H9 (cell line): ENCODE measurements around the gene TNFRSF1B. TPM values are rescaled to one million over a fixed set of nuclear protein-coding genes. Genes with fewer than 3 reads are reported as not detected.
A peak's percentile ranks its signal among the peaks of the same experiment; 100 is the strongest.

Experiments used
- DNase-seq: peaks from one replicate; pipeline ENCODE4 v3.0.0-alpha.2; 2017
- H2AFZ ChIP-seq: one replicate; pipeline ENCODE4 v1.6.1; 2013; ENCODE audit warnings: mild to moderate bottlenecking, low read length, control low read depth, moderate library complexity
- H2AK5ac ChIP-seq: 2 replicates; pipeline ENCODE4 v1.6.1; 2013; ENCODE audit warnings: low read length, control low read depth, mixed read lengths; ENCODE audit not compliant: insufficient read length
- H2BK120ac ChIP-seq: one replicate; pipeline ENCODE4 v1.6.1; 2013; ENCODE audit warnings: low read depth, mild to moderate bottlenecking, low read length, control low read depth, inconsistent platforms; ENCODE audit not compliant: poor library complexity, severe bottlenecking
- H2BK12ac ChIP-seq: 2 replicates; pipeline ENCODE4 v1.6.1; 2013; ENCODE audit warnings: low read length, control low read depth, mixed read lengths, low read depth; ENCODE audit not compliant: insufficient read length
- H2BK15ac ChIP-seq: 2 replicates; pipeline ENCODE4 v1.6.1; 2013; ENCODE audit warnings: low read depth, low read length, control low read depth
- H2BK20ac ChIP-seq: one replicate; pipeline ENCODE4 v1.6.1; 2013; ENCODE audit warnings: low read depth, mild to moderate bottlenecking, low read length, control low read depth, inconsistent platforms; ENCODE audit not compliant: poor library complexity, severe bottlenecking
- H2BK5ac ChIP-seq: 2 replicates; pipeline ENCODE4 v1.6.1; 2013; ENCODE audit warnings: low read length, control low read depth, mixed read lengths; ENCODE audit not compliant: insufficient read length
- H3K14ac ChIP-seq: 2 replicates; pipeline ENCODE4 v1.6.1; 2013; ENCODE audit warnings: low read length, control low read depth; ENCODE audit not compliant: insufficient read depth
- H3K18ac ChIP-seq: 2 replicates; pipeline ENCODE4 v1.6.1; 2013; ENCODE audit warnings: low read depth, mild to moderate bottlenecking, mixed read lengths, low read length, control low read depth; ENCODE audit not compliant: insufficient read length
- H3K23ac ChIP-seq: 2 replicates; pipeline ENCODE4 v1.6.1; 2013; ENCODE audit warnings: low read length, control low read depth, mixed read lengths, low read depth; ENCODE audit not compliant: insufficient read length
- H3K23me2 ChIP-seq: 2 replicates; pipeline ENCODE4 v1.6.1; 2013; ENCODE audit warnings: low read depth, mild to moderate bottlenecking, mixed read lengths, low read length, control low read depth; ENCODE audit not compliant: insufficient read length, poor library complexity, severe bottlenecking
- H3K27ac ChIP-seq: 2 replicates; pipeline ENCODE4 v1.5.1; 2013; ENCODE audit warnings: low read length, control low read depth, mixed read lengths, low read depth; ENCODE audit not compliant: insufficient read length
- H3K27me3 ChIP-seq: 2 replicates; pipeline ENCODE4 v1.6.1; 2013; ENCODE audit warnings: low read length, control low read depth, inconsistent platforms; ENCODE audit not compliant: insufficient read depth
- H3K4ac ChIP-seq: 2 replicates; pipeline ENCODE4 v1.6.1; 2013; ENCODE audit warnings: low read depth, mild to moderate bottlenecking, control low read depth, inconsistent platforms, low read length, moderate library complexity
- H3K4me1 ChIP-seq: 2 replicates; pipeline ENCODE4 v1.6.1; 2013; ENCODE audit warnings: low read length, control low read depth, inconsistent platforms; ENCODE audit not compliant: insufficient read depth
- H3K4me2 ChIP-seq: 2 replicates; pipeline ENCODE4 v1.6.1; 2013; ENCODE audit warnings: low read length, control low read depth, mixed read lengths; ENCODE audit not compliant: insufficient read length, insufficient read depth
- H3K56ac ChIP-seq: 2 replicates; pipeline ENCODE4 v1.6.1; 2013; ENCODE audit warnings: low read depth, mild to moderate bottlenecking, mixed read lengths, low read length, control low read depth; ENCODE audit not compliant: insufficient read length
- H3K79me1 ChIP-seq: 2 replicates; pipeline ENCODE4 v1.6.1; 2013; ENCODE audit warnings: low read depth, mild to moderate bottlenecking, moderate library complexity, low read length, control low read depth, inconsistent platforms; ENCODE audit not compliant: insufficient read depth, poor library complexity, severe bottlenecking
- H3K79me2 ChIP-seq: 2 replicates; pipeline ENCODE4 v1.6.1; 2013; ENCODE audit warnings: low read length, control low read depth, inconsistent platforms; ENCODE audit not compliant: insufficient read depth
- H3K9ac ChIP-seq: 2 replicates; pipeline ENCODE4 v1.6.1; 2013; ENCODE audit warnings: low read length, control low read depth, mixed read lengths; ENCODE audit not compliant: insufficient read length; ENCODE audit errors: extremely low read depth
- H3K9me3 ChIP-seq: one replicate; pipeline ENCODE4 v1.6.1; 2013; ENCODE audit warnings: low read depth, low read length, inconsistent platforms; ENCODE audit not compliant: control insufficient read depth
- H3T11ph ChIP-seq: one replicate; pipeline ENCODE4 v1.6.1; 2013; ENCODE audit warnings: mild to moderate bottlenecking, low read length, control low read depth, inconsistent platforms
- H4K20me1 ChIP-seq: one replicate; pipeline ENCODE4 v1.6.1; 2013; ENCODE audit not compliant: control insufficient read depth, insufficient read length, insufficient read depth
- H4K5ac ChIP-seq: 2 replicates; pipeline ENCODE4 v1.6.1; 2013; ENCODE audit warnings: low read depth, mild to moderate bottlenecking, mixed read lengths, low read length, control low read depth; ENCODE audit not compliant: insufficient read length
- H4K8ac ChIP-seq: replicated peaks from 2 replicates; pipeline ENCODE4 v1.6.1; 2013; ENCODE audit warnings: low read length, control low read depth, mixed read lengths, low read depth; ENCODE audit not compliant: insufficient read length
- H4K91ac ChIP-seq: 2 replicates; pipeline ENCODE4 v1.6.1; 2013; ENCODE audit warnings: low read depth, mild to moderate bottlenecking, moderate library complexity, mixed read lengths, low read length, control low read depth; ENCODE audit not compliant: insufficient read length
- H3K27ac Mint-ChIP-seq, 3 experiments: 2 replicates in 2 of 3; 3 replicates in 1 of 3; pipeline ENCODE4 v1.8.0; 2020 to 2021; ENCODE audit warnings: mixed read lengths in 3 of 3, mild to moderate bottlenecking in 1 of 3, moderate library complexity in 1 of 3
- H3K27me3 Mint-ChIP-seq: 2 replicates; pipeline ENCODE4 v1.8.0; 2021; ENCODE audit warnings: low read depth, mild to moderate bottlenecking, moderate library complexity, mixed read lengths
- H3K36me3 Mint-ChIP-seq, 3 experiments: 2 replicates in 2 of 3; 3 replicates in 1 of 3; pipeline ENCODE4 v1.8.0; 2020 to 2021; ENCODE audit warnings: low read depth in 3 of 3, mixed read lengths in 3 of 3; ENCODE audit not compliant: insufficient read depth in 1 of 3
- H3K4me1 Mint-ChIP-seq, 2 experiments: 2 replicates each; pipeline ENCODE4 v1.8.0; 2020; ENCODE audit warnings: mixed read lengths in 2 of 2
- H3K4me3 Mint-ChIP-seq, 2 experiments: 2 replicates in 1 of 2; 3 replicates in 1 of 2; pipeline ENCODE4 v1.8.0; 2020 to 2021; ENCODE audit warnings: mild to moderate bottlenecking in 2 of 2, mixed read lengths in 2 of 2, moderate library complexity in 1 of 2
- H3K9me3 Mint-ChIP-seq, 2 experiments: 2 replicates in 1 of 2; 3 replicates in 1 of 2; pipeline ENCODE4 v1.8.0; 2020; ENCODE audit warnings: mild to moderate bottlenecking in 2 of 2, mixed read lengths in 2 of 2, moderate library complexity in 1 of 2
- CTCF ChIP-seq: fragments of 200-600 bp; sonication (generic); conservative IDR thresholded peaks from 3 replicates; pipeline ENCODE4 v1.8.0; 2021; ENCODE audit warnings: antibody characterized with exemption, mild to moderate bottlenecking
- WGBS: extraction: QIAGEN DNeasy Blood & Tissue Kit; methylation state at CpG from one replicate; pipeline ENCODE4 v1.1.7; 2013; ENCODE audit warnings: missing lambda C conversion rate, low lambda C conversion rate, mixed read lengths; ENCODE audit not compliant: insufficient read length; ENCODE audit errors: extremely low coverage; 5-methylcytosine and 5-hydroxymethylcytosine counted together
- total RNA-seq: library from RNA; stranded (reverse); gene quantifications from 2 replicates; pipeline ENCODE4 v1.2.1, GENCODE V29; 2021

TNFRSF1B gene
- total RNA-seq, 1 experiment from 2014 or later = 0.57 TPM

- Mint-ChIP-seq H3K27me3 (peaks cover 3% of the 10 kb centered on the region), H3K4me3 (no peak overlapping the region), H3K9me3 (no peaks in the 10 kb centered on the region), H3K36me3 (no peaks in the 10 kb centered on the region; a peak in 1 of 7 replicates), H3K4me1 (peaks cover 8 to 22% of the 10 kb centered on the region in 2 experiments), H3K27ac (peak overlapping the region in 1 of 3 experiments; percentile 39; a peak in 1 of 7 replicates)
- Histone ChIP-seq H3K79me2 (no peaks in the 10 kb centered on the region), H2AK5ac (no peak overlapping the region), H3K4me2 (no peak overlapping the region), H4K20me1 (no peaks in the 10 kb centered on the region), H4K5ac (no peak overlapping the region), H3K23me2 (no peaks in the 10 kb centered on the region), H3K9ac (no peak overlapping the region), H3K23ac (no peak overlapping the region), H2BK15ac (no peak overlapping the region), H3K27me3 (no peaks in the 10 kb centered on the region), H2BK5ac (no peak overlapping the region), H3K4ac (no peak overlapping the region), H3T11ph (no peak overlapping the region), H2AFZ (no peak overlapping the region), H3K27ac (no peak overlapping the region), H3K4me1 (no peaks in the 10 kb centered on the region), H3K18ac (no peak overlapping the region), H3K56ac (no peak overlapping the region), H3K9me3 (no peaks in the 10 kb centered on the region), H3K79me1 (no peaks in the 10 kb centered on the region), H4K91ac (no peak overlapping the region), H3K14ac (no peak overlapping the region; the same call in 1 of the 2 replicates), H2BK20ac (no peak overlapping the region), H2BK120ac (no peak overlapping the region), H4K8ac (no peak overlapping the region), H2BK12ac (no peak overlapping the region)
- no peak for TF ChIP-seq CTCF
- WGBS = no CpG with 5 or more reads among the region's 18 CpGs
- DNase-seq = no peak
Measured at GRCh38 chr1:12142141-12142823, 24.5 kb upstream of the TNFRSF1B start.
